HEK293 (cell line): ENCODE measurements around the gene IDI1.

Source experiments
- CTCF ChIA-PET: fragments of 350-600 bp; formaldehyde crosslinking; extraction: SDS; loops from one replicate; lab custom pipeline; 2021; ENCODE audit warnings: antibody characterized with exemption; lab: Yijun Ruan, JAX
- POLR2A ChIA-PET: fragments of 300-600 bp; formaldehyde crosslinking; extraction: SDS; loops from one replicate; lab custom pipeline; 2020; ENCODE audit warnings: antibody characterized with exemption, inconsistent platforms; lab: Yijun Ruan, JAX
- H3K27ac ChIP-seq: fragments of 200-500 bp; sonication (Bioruptor generic); 2 replicates; pipeline ENCODE4 v1.5.1; 2014; ENCODE audit warnings: low read depth, low read length, control low read depth, inconsistent platforms; ENCODE audit errors: extremely low read depth
- H3K36me3 ChIP-seq, 2 experiments: fragments of 200-500 bp in 1 of 2; sonication (Bioruptor generic) in 1 of 2; 1 replicate in 1 of 2; 2 replicates in 1 of 2; pipeline ENCODE4 v1.5.1; 2014 to 2017; ENCODE audit warnings: inconsistent platforms in 2 of 2, low read length in 2 of 2; ENCODE audit not compliant: control insufficient read depth in 2 of 2, insufficient read depth in 1 of 2
- H3K4me1 ChIP-seq: fragments of 200-500 bp; sonication (Bioruptor generic); 2 replicates; pipeline ENCODE4 v1.5.1; 2014; ENCODE audit warnings: mild to moderate bottlenecking, low read length, inconsistent platforms; ENCODE audit not compliant: control insufficient read depth, insufficient read depth
- H3K4me3 ChIP-seq: 2 replicates; pipeline ENCODE4 v1.5.1; 2011; ENCODE audit warnings: low read depth, mild to moderate bottlenecking, control low read depth, low read length, moderate library complexity
- H3K9me3 ChIP-seq: fragments of 200-500 bp; sonication (Bioruptor generic); 2 replicates; pipeline ENCODE4 v1.5.1; 2014; ENCODE audit warnings: low read depth, low read length, inconsistent platforms; ENCODE audit not compliant: control insufficient read depth, insufficient read depth
- KLF9 ChIP-seq: fragments of 450-650 bp; formaldehyde crosslinking; IDR thresholded peaks from 2 replicates; pipeline ENCODE4 v1.5.1; 2016; ENCODE audit warnings: missing biosample characterization, missing genetic modification characterization, low read depth
- YY2 ChIP-seq: fragments of 450-650 bp; formaldehyde crosslinking; IDR thresholded peaks from 2 replicates; pipeline ENCODE4 v1.5.1; 2016; ENCODE audit warnings: missing biosample characterization, missing genetic modification characterization
- ZBTB7A ChIP-seq: fragments of 450-650 bp; formaldehyde crosslinking; IDR thresholded peaks from 2 replicates; pipeline ENCODE4 v1.5.1; 2016; ENCODE audit warnings: low read depth, missing biosample characterization, missing genetic modification characterization
- ZIC2 ChIP-seq: fragments of 450-650 bp; formaldehyde crosslinking; IDR thresholded peaks from 2 replicates; pipeline ENCODE4 v1.5.1; 2016; ENCODE audit warnings: missing biosample characterization, missing genetic modification characterization
- ZNF366 ChIP-seq: fragments of 450-650 bp; formaldehyde crosslinking; conservative IDR thresholded peaks from 2 replicates; pipeline ENCODE4 v1.5.1; 2016; ENCODE audit warnings: missing biosample characterization, missing genetic modification characterization
- ZNF510 ChIP-seq: fragments of 450-650 bp; formaldehyde crosslinking; IDR thresholded peaks from 2 replicates; pipeline ENCODE4 v1.5.1; 2018; ENCODE audit warnings: mild to moderate bottlenecking, missing genetic modification characterization, missing biosample characterization; ENCODE audit not compliant: insufficient replicate concordance
- ZNF555 ChIP-seq: fragments of 450-650 bp; formaldehyde crosslinking; conservative IDR thresholded peaks from 2 replicates; pipeline ENCODE4 v1.5.1; 2017; ENCODE audit warnings: missing biosample characterization, mild to moderate bottlenecking, missing genetic modification characterization, inconsistent platforms
- ZNF660 ChIP-seq: fragments of 450-650 bp; IDR thresholded peaks from 2 replicates; pipeline ENCODE4 v1.5.1; 2018; ENCODE audit warnings: missing biosample characterization, mild to moderate bottlenecking, missing genetic modification characterization
- TF ChIP-seq, protein P1 (sequence below): fragments of 450-650 bp; formaldehyde crosslinking; IDR thresholded peaks from 2 replicates; pipeline ENCODE4 v1.5.1; 2016; ENCODE audit warnings: missing biosample characterization, missing genetic modification characterization
- TF ChIP-seq, protein P2 (sequence below): fragments of 450-650 bp; IDR thresholded peaks from 2 replicates; pipeline ENCODE4 v1.5.1; 2018; ENCODE audit warnings: missing biosample characterization, mild to moderate bottlenecking, missing genetic modification characterization
- TF ChIP-seq, protein P3 (sequence below): fragments of 450-650 bp; formaldehyde crosslinking; IDR thresholded peaks from 2 replicates; pipeline ENCODE4 v1.5.1; 2016; ENCODE audit warnings: missing biosample characterization, missing genetic modification characterization, low read depth
- TF ChIP-seq, protein P4 (sequence below): fragments of 450-650 bp; IDR thresholded peaks from 2 replicates; pipeline ENCODE4 v1.5.1; 2018; ENCODE audit warnings: missing biosample characterization, missing genetic modification characterization
- TF ChIP-seq, protein P5 (sequence below): fragments of 450-650 bp; formaldehyde crosslinking; IDR thresholded peaks from 2 replicates; pipeline ENCODE4 v1.5.1; 2016; ENCODE audit warnings: missing biosample characterization, missing genetic modification characterization
- TF ChIP-seq, protein P6 (sequence below): fragments of 450-650 bp; formaldehyde crosslinking; IDR thresholded peaks from 2 replicates; pipeline ENCODE4 v1.5.1; 2016; ENCODE audit warnings: missing biosample characterization, missing genetic modification characterization
- TF ChIP-seq, protein P7 (sequence below): fragments of 450-650 bp; formaldehyde crosslinking; IDR thresholded peaks from 2 replicates; pipeline ENCODE4 v1.5.1; 2016; ENCODE audit warnings: missing biosample characterization, missing genetic modification characterization, borderline replicate concordance

IDI1 gene

DNA sequence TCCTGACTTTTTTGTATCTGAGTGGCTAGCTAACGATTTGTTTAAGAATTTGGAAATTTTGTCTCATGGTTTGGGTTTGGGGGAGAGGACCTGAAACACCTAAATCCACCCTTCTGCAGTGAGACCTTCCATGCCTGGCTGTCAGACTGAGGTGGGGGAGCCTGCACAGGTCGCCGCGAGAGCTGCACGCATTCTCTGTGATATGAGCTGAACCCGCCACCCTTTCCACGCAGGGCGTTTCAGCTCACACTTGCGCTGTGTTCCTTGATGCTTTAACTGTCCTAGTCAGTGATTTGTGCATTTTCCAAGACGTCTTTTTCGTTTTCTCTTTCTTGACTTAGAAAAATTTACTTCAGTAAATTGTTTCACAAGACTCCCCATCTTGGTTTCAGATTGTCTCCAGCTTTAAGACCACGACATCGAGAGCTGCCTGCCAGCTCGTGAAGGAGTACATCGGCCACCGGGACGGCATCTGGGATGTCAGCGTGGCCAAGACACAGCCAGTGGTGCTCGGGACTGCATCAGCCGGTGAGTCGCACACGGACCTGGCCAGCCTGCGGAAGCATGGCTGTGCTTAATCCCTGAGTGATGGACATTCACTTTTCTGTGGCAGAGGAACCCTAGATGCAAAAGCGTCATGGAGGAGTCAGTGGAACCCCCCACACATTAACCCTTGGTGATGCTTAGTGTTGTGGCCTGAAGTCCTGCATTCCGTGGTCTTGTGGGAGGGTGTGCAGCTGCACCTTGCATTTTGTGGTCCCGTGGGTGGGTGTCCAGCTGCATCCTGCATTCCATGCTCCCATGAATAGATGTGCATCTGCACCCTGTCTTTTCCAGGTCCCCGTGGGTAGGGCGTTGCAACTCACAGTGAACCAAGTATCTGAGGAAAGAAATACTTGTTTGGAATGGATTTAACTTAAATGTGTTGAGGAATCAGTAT, 35.4 kb upstream of the IDI1 start:
- H3K27ac ChIP-seq = no peak overlapping the region
- peaks cover 15 to 75% of the 10 kb centered on the region in 2 experiments for H3K36me3 ChIP-seq
- POLR2A ChIA-PET = no interaction called here
- no peak overlapping the region for H3K4me3 ChIP-seq
- no peaks in the 10 kb centered on the region; the same call in 1 of the 2 replicates for H3K4me1 ChIP-seq
- TF ChIP-seq, protein P1, sequence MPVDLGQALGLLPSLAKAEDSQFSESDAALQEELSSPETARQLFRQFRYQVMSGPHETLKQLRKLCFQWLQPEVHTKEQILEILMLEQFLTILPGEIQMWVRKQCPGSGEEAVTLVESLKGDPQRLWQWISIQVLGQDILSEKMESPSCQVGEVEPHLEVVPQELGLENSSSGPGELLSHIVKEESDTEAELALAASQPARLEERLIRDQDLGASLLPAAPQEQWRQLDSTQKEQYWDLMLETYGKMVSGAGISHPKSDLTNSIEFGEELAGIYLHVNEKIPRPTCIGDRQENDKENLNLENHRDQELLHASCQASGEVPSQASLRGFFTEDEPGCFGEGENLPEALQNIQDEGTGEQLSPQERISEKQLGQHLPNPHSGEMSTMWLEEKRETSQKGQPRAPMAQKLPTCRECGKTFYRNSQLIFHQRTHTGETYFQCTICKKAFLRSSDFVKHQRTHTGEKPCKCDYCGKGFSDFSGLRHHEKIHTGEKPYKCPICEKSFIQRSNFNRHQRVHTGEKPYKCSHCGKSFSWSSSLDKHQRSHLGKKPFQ = no peak
- no peak for TF ChIP-seq KLF9 (tag by site-specific recombination)
- TF ChIP-seq, protein P2, sequence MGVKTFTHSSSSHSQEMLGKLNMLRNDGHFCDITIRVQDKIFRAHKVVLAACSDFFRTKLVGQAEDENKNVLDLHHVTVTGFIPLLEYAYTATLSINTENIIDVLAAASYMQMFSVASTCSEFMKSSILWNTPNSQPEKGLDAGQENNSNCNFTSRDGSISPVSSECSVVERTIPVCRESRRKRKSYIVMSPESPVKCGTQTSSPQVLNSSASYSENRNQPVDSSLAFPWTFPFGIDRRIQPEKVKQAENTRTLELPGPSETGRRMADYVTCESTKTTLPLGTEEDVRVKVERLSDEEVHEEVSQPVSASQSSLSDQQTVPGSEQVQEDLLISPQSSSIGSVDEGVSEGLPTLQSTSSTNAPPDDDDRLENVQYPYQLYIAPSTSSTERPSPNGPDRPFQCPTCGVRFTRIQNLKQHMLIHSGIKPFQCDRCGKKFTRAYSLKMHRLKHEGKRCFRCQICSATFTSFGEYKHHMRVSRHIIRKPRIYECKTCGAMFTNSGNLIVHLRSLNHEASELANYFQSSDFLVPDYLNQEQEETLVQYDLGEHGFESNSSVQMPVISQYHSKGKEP (tag by site-specific recombination) = 0 out of 2 replicates have a peak, but pooled peaks have one; percentile 16
- CTCF ChIA-PET = no interaction called here
- H3K9me3 ChIP-seq = no peaks in the 10 kb centered on the region

DNA sequence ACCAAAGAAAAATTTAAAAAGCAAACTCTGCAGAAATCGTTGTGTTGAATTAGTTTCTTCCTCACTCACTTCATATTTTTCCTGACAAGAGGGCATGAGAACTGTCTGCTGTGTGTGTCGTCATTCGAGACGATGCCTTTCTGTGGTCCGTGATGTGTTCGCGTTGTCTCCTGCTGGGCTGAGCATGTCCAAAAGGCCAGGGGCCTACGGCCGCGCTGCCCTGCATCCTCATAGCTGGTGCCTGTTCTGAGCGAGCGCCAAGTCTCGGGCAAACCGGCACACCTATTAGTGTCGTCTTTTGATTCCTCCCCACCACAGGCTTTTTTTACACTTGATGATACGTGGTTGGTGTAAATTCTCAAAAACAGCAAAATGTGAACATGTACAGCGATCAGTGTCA, 34.7 kb upstream of the IDI1 start:
- Histone ChIP-seq H3K27ac (no peak overlapping the region), H3K36me3 (peaks cover 21 to 81% of the 10 kb centered on the region in 2 experiments), H3K9me3 (no peaks in the 10 kb centered on the region), H3K4me1 (no peaks in the 10 kb centered on the region; the same call in 1 of the 2 replicates), H3K4me3 (no peak overlapping the region)
- ChIA-PET CTCF (no interaction called here), POLR2A (no interaction called here)
- TF ChIP-seq, protein P3, sequence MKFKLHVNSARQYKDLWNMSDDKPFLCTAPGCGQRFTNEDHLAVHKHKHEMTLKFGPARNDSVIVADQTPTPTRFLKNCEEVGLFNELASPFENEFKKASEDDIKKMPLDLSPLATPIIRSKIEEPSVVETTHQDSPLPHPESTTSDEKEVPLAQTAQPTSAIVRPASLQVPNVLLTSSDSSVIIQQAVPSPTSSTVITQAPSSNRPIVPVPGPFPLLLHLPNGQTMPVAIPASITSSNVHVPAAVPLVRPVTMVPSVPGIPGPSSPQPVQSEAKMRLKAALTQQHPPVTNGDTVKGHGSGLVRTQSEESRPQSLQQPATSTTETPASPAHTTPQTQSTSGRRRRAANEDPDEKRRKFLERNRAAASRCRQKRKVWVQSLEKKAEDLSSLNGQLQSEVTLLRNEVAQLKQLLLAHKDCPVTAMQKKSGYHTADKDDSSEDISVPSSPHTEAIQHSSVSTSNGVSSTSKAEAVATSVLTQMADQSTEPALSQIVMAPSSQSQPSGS = no peak
- TF ChIP-seq ZNF510 (no peak), ZNF555 (tag by site-specific recombination) (no peak), YY2 (tag by site-specific recombination) (no peak), ZNF660 (tag by site-specific recombination) (no peak), ZNF366 (tag by site-specific recombination) (no peak), ZIC2 (no peak), ZBTB7A (tag by site-specific recombination) (no peak)
- TF ChIP-seq, protein P4, sequence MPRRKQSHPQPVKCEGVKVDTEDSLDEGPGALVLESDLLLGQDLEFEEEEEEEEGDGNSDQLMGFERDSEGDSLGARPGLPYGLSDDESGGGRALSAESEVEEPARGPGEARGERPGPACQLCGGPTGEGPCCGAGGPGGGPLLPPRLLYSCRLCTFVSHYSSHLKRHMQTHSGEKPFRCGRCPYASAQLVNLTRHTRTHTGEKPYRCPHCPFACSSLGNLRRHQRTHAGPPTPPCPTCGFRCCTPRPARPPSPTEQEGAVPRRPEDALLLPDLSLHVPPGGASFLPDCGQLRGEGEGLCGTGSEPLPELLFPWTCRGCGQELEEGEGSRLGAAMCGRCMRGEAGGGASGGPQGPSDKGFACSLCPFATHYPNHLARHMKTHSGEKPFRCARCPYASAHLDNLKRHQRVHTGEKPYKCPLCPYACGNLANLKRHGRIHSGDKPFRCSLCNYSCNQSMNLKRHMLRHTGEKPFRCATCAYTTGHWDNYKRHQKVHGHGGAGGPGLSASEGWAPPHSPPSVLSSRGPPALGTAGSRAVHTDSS = no peak
- TF ChIP-seq, protein P5, sequence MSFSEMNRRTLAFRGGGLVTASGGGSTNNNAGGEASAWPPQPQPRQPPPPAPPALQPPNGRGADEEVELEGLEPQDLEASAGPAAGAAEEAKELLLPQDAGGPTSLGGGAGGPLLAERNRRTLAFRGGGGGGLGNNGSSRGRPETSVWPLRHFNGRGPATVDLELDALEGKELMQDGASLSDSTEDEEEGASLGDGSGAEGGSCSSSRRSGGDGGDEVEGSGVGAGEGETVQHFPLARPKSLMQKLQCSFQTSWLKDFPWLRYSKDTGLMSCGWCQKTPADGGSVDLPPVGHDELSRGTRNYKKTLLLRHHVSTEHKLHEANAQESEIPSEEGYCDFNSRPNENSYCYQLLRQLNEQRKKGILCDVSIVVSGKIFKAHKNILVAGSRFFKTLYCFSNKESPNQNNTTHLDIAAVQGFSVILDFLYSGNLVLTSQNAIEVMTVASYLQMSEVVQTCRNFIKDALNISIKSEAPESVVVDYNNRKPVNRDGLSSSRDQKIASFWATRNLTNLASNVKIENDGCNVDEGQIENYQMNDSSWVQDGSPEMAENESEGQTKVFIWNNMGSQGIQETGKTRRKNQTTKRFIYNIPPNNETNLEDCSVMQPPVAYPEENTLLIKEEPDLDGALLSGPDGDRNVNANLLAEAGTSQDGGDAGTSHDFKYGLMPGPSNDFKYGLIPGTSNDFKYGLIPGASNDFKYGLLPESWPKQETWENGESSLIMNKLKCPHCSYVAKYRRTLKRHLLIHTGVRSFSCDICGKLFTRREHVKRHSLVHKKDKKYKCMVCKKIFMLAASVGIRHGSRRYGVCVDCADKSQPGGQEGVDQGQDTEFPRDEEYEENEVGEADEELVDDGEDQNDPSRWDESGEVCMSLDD (tag by site-specific recombination) = no peak
- TF ChIP-seq, protein P6, sequence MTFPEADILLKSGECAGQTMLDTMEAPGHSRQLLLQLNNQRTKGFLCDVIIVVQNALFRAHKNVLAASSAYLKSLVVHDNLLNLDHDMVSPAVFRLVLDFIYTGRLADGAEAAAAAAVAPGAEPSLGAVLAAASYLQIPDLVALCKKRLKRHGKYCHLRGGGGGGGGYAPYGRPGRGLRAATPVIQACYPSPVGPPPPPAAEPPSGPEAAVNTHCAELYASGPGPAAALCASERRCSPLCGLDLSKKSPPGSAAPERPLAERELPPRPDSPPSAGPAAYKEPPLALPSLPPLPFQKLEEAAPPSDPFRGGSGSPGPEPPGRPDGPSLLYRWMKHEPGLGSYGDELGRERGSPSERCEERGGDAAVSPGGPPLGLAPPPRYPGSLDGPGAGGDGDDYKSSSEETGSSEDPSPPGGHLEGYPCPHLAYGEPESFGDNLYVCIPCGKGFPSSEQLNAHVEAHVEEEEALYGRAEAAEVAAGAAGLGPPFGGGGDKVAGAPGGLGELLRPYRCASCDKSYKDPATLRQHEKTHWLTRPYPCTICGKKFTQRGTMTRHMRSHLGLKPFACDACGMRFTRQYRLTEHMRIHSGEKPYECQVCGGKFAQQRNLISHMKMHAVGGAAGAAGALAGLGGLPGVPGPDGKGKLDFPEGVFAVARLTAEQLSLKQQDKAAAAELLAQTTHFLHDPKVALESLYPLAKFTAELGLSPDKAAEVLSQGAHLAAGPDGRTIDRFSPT (tag by site-specific recombination) = no peak
- TF ChIP-seq, protein P7, sequence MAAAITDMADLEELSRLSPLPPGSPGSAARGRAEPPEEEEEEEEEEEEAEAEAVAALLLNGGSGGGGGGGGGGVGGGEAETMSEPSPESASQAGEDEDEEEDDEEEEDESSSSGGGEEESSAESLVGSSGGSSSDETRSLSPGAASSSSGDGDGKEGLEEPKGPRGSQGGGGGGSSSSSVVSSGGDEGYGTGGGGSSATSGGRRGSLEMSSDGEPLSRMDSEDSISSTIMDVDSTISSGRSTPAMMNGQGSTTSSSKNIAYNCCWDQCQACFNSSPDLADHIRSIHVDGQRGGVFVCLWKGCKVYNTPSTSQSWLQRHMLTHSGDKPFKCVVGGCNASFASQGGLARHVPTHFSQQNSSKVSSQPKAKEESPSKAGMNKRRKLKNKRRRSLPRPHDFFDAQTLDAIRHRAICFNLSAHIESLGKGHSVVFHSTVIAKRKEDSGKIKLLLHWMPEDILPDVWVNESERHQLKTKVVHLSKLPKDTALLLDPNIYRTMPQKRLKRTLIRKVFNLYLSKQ (tag by site-specific recombination) = no peak
